ENCODE data around the gene ARHGAP8.
"Not testable (repeated sequence)": the region's sequence is repeated elsewhere in the genome, so short reads cannot be mapped to it uniquely, and the experiment has no call there.

ARHGAP8 gene

GRCh38 chr22:44740307-44740706, 12.1 kb upstream of the ARHGAP8 start:
- DNase-seq, result no peak

- DNase-seq, result no peak
Measured at GRCh38 chr22:44741929-44742328, 10.4 kb upstream of the ARHGAP8 start.

DNA sequence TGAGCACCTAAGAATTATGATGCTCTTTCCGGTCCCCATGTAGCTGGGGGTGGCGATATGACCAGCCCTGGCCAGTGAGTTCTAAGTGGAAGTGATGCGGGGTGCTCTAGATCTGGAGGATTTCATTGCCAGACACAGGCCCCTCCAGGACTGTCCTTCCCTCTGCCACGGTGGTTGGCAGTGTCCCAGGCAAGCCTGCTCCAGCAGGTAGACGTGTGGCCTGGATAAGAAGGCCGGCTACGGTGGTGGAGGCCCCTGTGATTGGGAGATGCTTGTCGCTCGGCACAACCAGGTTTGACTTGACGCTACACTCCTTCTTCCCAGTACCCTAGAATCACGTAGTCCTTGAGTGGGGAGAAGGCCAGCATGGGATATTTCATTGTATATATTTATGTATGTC, 9.1 kb upstream of the ARHGAP8 start:
- no peak for DNase-seq

DNA sequence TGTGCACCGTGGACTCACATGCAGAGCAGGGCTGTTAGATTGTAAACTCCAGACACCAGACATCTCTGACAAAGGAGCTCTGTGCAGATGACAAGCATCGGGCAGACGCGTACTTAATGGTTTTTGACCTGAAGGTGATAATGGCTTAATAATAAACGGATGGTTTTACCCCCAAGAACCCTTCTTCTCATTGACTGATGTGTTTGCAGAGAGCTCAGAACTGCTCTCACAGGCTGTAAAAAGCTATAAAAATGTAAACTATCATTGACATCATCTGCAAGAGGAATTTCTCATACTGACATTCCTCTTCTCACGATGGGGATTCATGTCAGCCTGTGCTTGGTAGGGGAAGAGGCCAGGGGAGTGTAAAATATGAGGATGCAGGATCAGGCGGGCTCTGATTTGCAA, 8.6 kb upstream of the ARHGAP8 start:
- DNase-seq, result no peak

DNA sequence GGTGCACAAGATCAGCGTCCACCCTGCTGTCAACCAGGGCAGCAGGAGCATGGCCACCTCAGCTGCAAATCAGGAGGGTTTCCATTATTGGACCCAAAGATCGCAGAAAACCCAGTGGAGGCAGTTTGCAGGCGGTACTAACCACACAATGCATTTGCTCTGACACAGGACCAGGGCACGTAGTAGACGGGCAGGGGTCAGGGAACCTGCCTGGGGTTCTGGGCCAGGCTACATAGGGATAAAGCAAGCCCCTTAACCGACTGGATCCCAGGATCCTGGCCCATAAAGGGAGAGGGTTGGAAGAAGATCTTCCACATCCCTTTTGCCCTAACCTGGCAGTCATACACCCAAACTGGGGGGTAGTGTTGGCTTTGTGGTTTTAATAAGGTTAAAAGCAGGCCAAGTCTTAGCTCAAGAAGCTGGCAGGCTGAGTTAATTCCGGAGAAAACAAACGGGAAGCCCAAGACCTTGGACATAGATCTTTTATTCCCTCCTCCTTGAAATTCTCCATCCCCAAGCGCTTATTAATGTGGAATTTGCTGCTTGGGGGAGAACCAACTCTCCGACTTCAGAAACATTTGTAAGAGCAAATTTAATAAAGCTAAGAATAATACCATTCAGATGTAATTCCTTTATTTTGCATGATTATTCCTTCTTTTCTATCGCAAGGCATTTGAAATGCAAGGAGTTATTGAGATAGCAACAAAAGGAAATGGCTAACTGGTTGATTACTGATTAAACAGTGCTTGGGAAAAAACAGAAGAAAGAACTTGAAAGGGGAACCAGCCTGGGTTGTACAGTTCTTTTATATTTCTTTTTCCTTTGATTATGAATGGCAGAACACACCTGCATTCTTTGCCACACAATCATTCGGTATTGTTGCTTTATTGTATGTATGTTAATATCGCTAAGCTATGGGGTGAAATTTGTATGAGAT, 6.3 kb upstream of the ARHGAP8 start:
- DNase-seq, result no peak

GRCh38 chr22:44747784-44748127, 4.6 kb upstream of the ARHGAP8 start:
- not testable (repeated sequence) for DNase-seq

GRCh38 chr22:44748524-44748923, 3.9 kb upstream of the ARHGAP8 start:
- DNase-seq, result no peak

GRCh38 chr22:44750481-44750880, 1.9 kb upstream of the ARHGAP8 start:
- DNase-seq, result no peak

DNA sequence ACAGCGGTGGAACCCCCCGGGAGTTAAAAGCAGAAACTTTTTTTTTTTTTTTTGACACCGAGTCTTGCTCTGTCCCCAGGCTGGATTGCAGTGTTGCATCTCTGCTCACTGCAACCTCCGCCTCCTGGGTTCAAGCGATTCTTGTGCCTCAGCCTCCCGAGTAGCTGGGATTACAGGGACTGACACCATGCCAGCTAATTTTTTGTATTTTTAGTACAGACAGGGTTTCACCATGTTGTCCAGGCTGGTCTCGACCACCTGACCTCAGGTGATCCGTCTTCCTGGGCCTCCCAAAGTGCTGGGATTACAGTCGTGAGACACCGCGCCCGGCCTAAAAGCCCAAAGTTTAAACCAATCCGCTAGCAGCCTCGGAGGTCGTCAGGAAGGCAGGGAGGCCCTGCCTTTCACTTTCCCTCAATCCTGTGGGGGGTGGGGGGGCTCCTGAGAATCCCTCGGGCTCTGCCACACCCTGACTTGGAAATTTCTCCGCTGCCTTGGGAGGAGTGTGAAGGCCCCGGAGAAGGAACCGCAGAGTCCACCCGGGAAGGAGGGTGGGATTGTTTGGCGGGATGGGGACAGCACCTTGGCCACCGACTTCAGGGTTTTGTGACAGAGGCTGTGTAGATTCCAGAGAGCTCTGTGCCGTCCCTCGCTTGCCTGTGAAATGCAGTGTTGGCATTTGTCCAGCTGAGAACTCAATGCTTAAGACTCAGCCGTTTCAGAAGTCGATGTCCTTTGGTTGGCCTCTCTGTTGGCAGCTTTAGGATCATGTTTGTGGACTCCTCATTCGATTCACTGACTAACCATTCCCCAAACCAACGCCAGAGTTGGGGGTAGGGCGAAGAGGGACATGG, 1.0 kb downstream of the ARHGAP8 start:
- DNase-seq, result no peak

DNA sequence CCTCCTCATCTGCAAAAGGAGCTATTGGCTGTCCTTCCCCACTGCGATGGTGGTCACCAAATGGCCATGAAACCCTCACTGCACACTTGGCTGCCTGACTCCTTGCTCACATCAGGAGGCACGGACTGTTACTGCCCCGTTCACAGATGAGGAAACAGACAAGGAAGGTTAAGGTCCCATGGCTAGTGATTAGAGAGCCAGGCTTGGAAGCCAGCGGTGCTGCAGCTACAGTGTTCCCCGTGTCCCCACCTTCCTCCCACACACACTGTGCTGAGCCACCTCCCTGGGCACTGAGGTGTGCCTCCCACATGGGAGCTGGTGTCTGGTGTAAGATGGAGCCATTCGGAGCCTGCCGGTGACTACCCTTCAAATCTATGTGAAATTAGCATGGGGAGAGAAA, 2.6 kb downstream of the ARHGAP8 start:
- DNase-seq, result no peak

DNA sequence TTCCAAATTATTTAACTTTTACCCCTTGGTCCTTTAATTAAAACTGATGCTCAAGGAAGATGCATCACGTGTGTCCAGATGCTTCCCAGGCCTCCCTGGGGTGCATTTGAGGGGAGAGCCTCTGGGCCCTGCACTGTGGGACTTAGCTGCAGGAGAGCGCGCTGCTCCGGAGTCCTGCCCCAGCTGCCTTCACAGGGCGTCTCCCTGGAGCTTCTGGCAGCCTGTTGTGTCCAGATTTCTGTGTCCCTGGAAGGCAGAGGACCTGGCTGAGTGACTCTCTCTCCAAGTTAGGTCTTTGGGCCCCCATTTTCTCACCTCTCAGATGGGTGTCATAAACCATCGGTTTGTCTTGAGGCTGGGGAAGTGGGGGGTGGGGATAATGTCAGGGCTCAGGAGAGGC, 3.0 kb downstream of the ARHGAP8 start:
- DNase-seq, result no peak

GRCh38 chr22:44755956-44756361, 3.6 kb downstream of the ARHGAP8 start:
- DNase-seq, result no peak

DNA sequence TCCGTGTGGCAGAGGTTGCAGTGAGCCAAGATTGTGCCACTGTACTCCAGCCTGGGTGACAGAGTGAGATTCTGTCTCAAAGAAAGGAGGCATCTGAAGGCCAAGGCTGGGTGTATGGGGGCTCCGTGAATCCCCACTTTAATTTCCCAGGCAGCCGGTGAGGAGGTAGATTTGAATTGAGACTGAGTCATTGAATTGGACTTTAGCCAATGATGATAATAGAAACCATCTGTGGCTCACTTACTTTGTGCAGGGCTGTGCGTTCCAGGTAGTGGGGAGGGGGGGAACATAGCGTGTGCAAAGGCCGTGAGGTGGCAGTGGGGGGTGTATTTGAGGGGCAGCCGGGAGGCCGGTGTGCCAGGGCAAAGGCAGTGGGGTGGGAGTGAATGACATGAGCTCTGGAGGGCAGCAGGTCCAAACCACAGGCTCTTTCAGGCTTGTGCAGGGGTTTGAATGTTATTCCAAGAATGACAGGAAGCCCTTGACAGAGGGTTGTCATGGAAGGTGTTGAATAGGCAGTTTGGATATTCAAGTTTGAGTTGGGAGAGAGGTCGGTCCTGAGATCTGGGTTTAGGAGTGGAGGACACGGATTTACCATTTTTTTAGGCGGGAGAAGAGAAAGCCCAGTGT, 6.1 kb downstream of the ARHGAP8 start:
- no peak for DNase-seq

GRCh38 chr22:44759001-44759400, 6.6 kb downstream of the ARHGAP8 start:
- no peak for DNase-seq

- no peak for DNase-seq
Measured at GRCh38 chr22:44759430-44760310, 7.3 kb downstream of the ARHGAP8 start.

- DNase-seq, result no peak
Measured at GRCh38 chr22:44760476-44760875, 8.1 kb downstream of the ARHGAP8 start.

DNA sequence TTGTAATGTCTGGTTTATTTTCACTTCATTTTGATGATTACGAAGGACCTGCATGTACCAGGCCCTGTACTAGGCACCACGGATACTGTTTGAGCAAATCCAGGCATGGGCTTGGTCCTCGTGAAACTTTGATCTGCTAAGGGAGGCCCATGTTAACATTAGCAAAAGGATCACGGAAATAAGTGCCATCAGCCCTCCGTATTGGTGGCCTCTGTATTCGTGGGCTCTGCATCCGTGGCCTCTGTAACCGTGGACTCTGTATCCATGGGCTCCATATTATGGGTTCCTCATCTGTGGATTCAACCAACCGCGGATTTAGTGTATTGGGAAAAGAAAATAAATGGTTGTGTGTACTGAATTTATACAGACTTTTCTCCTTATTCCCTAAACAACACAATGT, 8.7 kb downstream of the ARHGAP8 start:
- DNase-seq, result no peak

DNA sequence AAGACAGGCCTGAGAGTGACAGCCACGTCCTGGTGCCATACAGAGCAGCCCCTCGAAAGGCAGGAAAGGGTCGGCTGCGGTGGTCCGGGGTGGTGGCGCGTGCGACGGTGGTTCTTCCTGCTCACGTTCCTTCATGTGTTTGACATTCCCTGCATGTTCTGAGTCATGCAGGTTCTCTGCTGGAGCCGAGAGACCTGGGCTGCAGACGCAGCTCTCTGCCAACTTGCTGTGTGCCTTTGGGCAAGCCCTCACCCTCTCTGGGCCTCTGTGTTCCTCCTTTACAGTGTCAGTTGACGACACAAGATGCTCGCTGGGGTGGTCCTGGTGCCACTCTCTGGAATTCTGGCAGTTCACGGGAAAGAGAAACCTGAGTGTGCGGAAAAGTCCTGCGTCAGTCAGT, 12.0 kb downstream of the ARHGAP8 start:
- DNase-seq, result no peak

- DNase-seq, result no peak
Measured at GRCh38 chr22:44764974-44765373, 12.6 kb downstream of the ARHGAP8 start.

DNA sequence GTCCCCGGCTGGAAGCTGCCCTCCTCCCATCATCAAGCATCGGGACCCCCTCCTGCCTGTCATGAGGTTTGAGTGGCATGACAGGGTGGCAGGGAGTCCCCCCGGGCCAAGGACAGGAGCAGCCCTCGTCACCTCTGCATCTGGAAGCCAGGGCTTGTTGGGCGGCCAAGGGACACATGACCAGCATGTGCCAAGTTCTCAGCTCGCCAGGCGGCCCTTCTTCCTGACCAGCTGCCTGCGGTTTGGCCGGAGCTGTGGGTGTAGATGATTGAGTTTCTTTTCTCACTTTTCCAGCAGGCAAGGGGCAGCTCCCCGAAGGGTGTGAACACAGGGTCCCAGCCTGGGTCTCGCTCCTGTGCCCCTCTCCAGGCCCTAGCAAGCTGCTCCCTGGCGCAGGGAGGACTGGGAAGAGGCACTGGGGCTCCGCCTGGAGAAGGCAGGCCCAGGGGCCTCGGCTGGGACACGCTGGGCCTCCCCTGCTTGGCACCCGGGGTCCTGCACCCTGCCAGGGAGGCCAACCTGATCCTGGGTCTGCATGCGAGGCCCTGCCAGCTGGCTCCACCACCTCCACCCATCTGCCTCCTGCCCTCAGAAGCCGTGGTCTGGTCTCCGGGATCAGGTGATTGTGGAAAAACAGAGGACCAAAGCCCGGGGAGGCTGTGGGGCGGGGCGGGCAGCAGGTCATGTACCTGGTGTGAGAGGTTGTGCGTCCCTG, 13.4 kb downstream of the ARHGAP8 start:
- no peak for DNase-seq

- no peak for DNase-seq
Measured at GRCh38 chr22:44773082-44773481, 20.7 kb downstream of the ARHGAP8 start.

- DNase-seq, result no peak
Measured at GRCh38 chr22:44775862-44776261, 23.5 kb downstream of the ARHGAP8 start.

All from activated effector memory CD4-positive, alpha-beta T cell treated with Interleukin-2 at 50 U/mL for 16 hours (primary cell).